Stomach (tissue), 4 donors: ENCODE data around the gene ZNF497.

Experiments
- EP300 ChIP-seq: sonication (generic); formaldehyde crosslinking; IDR thresholded peaks from one replicate; pipeline ENCODE4 v1.6.1; 2017; ENCODE audit warnings: antibody characterized with exemption
- POLR2A ChIP-seq, 4 donors: fragments of 450-650 bp; IDR thresholded peaks; one replicate each; pipeline ENCODE4 v1.6.1; 2016; ENCODE audit warnings: antibody characterized with exemption in 4 of 4, control low read depth in 2 of 4, mild to moderate bottlenecking in 1 of 4, moderate library complexity in 1 of 4
- TF ChIP-seq, protein P1 (sequence below), 7 experiments: fragments of 450-650 bp in 4 of 7; fragments of 200-600 bp in 3 of 7; sonication (generic) in 3 of 7; IDR thresholded peaks; one replicate each; pipeline ENCODE4 v1.5.1; 2016 to 2019; ENCODE audit warnings: antibody characterized with exemption in 7 of 7, control low read depth in 2 of 7, mild to moderate bottlenecking in 1 of 7

DNA sequence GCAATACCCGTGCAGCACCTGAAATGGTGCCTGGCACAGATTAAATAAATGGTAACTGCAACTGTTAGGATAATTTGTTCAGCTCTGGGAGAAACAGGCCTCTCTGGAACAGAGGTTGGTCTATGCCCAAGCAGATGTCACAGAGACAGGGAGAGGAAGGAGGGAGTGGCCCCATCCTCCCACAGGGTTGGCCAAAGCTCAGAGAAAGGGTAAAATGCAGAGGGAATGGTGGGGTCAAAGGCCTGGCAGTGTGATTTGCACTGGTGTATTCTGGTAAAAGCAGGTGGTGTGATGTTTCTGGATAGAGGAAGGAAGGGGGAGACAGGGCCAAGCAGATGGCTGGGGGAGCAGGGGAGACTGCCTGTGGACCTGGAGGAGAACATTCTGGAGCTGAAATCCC is 26.3 kb downstream of the ZNF497 start:
- TF ChIP-seq, protein P1, sequence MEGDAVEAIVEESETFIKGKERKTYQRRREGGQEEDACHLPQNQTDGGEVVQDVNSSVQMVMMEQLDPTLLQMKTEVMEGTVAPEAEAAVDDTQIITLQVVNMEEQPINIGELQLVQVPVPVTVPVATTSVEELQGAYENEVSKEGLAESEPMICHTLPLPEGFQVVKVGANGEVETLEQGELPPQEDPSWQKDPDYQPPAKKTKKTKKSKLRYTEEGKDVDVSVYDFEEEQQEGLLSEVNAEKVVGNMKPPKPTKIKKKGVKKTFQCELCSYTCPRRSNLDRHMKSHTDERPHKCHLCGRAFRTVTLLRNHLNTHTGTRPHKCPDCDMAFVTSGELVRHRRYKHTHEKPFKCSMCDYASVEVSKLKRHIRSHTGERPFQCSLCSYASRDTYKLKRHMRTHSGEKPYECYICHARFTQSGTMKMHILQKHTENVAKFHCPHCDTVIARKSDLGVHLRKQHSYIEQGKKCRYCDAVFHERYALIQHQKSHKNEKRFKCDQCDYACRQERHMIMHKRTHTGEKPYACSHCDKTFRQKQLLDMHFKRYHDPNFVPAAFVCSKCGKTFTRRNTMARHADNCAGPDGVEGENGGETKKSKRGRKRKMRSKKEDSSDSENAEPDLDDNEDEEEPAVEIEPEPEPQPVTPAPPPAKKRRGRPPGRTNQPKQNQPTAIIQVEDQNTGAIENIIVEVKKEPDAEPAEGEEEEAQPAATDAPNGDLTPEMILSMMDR (IDR thresholded peaks at IDR 0.05) = no peak
- TF ChIP-seq POLR2A (IDR thresholded peaks at IDR 0.05) (no peak), EP300 (no peak)
